NCI-H82 (cell line): ENCODE data around the gene DRAM2.
"Not testable (repeated sequence)": the region's sequence is repeated elsewhere in the genome, so short reads cannot be mapped to it uniquely, and the experiment has no call there.

Experiments used
- DNase-seq: peaks from one replicate; lab custom pipeline; 2025; lab: John Stamatoyannopoulos, UW

DRAM2 gene

GRCh38 chr1:111142356-111142975 lies 2.6 kb upstream of the DRAM2 start:
- DNase-seq: peak; percentile 84

- peak; percentile 3 for DNase-seq
Observed at GRCh38 chr1:111141245-111142220, 1.6 kb upstream of the DRAM2 start.

- no peak for DNase-seq
Observed at GRCh38 chr1:111140680-111140967, 731 bp upstream of the DRAM2 start.

- peak; percentile 92 for DNase-seq
Observed at GRCh38 chr1:111139324-111139955, 453 bp downstream of the DRAM2 start.

GRCh38 chr1:111133866-111134265 lies 6.0 kb downstream of the DRAM2 start:
- no peak for DNase-seq

GRCh38 chr1:111131693-111132092 lies 8.2 kb downstream of the DRAM2 start:
- no peak for DNase-seq

GRCh38 chr1:111129376-111129775 lies 10.5 kb downstream of the DRAM2 start:
- DNase-seq: no peak

- no peak for DNase-seq
Observed at GRCh38 chr1:111127923-111128643, 11.8 kb downstream of the DRAM2 start.

- no peak for DNase-seq
Observed at GRCh38 chr1:111126354-111126753, 13.5 kb downstream of the DRAM2 start.

GRCh38 chr1:111116496-111116895 lies 23.4 kb downstream of the DRAM2 start:
- DNase-seq: no peak

GRCh38 chr1:111110197-111110899 lies 29.5 kb downstream of the DRAM2 start:
- DNase-seq: no peak

GRCh38 chr1:111104981-111105380 lies 34.9 kb downstream of the DRAM2 start:
- DNase-seq: no peak

- no peak for DNase-seq
Observed at GRCh38 chr1:111101854-111102642, 37.8 kb downstream of the DRAM2 start.

GRCh38 chr1:111099289-111099688 lies 40.6 kb downstream of the DRAM2 start:
- no peak for DNase-seq

- no peak for DNase-seq
Observed at GRCh38 chr1:111097356-111098099, 42.4 kb downstream of the DRAM2 start.

GRCh38 chr1:111095421-111095820 lies 44.5 kb downstream of the DRAM2 start:
- DNase-seq: not testable (repeated sequence)

GRCh38 chr1:111089638-111090037 lies 50.3 kb downstream of the DRAM2 start:
- DNase-seq: no peak

GRCh38 chr1:111085676-111086075 lies 54.2 kb downstream of the DRAM2 start:
- no peak for DNase-seq

GRCh38 chr1:111084999-111085398 lies 54.9 kb downstream of the DRAM2 start:
- no peak for DNase-seq
